Measurements from ENCODE around the gene SDSL. TPM values are rescaled to one million over a fixed set of nuclear protein-coding genes. Genes with fewer than 3 reads are reported as not detected.

SDSL gene
- total and polyA plus RNA-seq, 8 donors = 5.4 to 14.2 (median 9.6) TPM

- TF ChIP-seq CTCF (IDR thresholded peaks at IDR 0.05) = no peak
- H3K27ac ChIP-seq = no peak overlapping the region
- intact Hi-C loops (cut with DNase I) = no loop called here
- DNase-seq = no peak
- H3K9me3 ChIP-seq = no peaks in the 10 kb centered on the region
- no peak overlapping the region for H3K4me3 ChIP-seq
- H3K36me3 ChIP-seq = no peaks in the 10 kb centered on the region
- WGBS, 2 donors = 2% methylated on average over 43 to 53 of the region's 53 CpGs
- no peak for FAIRE-seq
- peaks cover 0 to 36% (median 17%) of the 10 kb centered on the region in 4 donors for H3K27me3 ChIP-seq
- H3K4me1 ChIP-seq = no peaks in the 10 kb centered on the region
- ATAC-seq = no peak
Measured at GRCh38 chr12:113470871-113471618, 48.9 kb downstream of the SDSL start.

GRCh38 chr12:113471619-113472171 lies 49.5 kb downstream of the SDSL start, which contains the start of gene LHX5:
Gene LHX5 (minus strand): TSS chr12:113471871. CDS start chr12:113471498, 373 bp downstream.
- no peak within 1 kb of the TSS for H3K4me3 ChIP-seq
- H3K27ac ChIP-seq = no peak within 1 kb of the TSS
- H3K4me1 ChIP-seq = no peaks in the 10 kb centered on the region
- no peaks in the 10 kb centered on the region for H3K36me3 ChIP-seq
- WGBS, 2 donors = 3% methylated on average over 40 to 43 of the region's 43 CpGs
- H3K27me3 ChIP-seq = peaks cover 0 to 30% (median 15%) of the 10 kb centered on the region in 4 donors
- no peak for DNase-seq
- TF ChIP-seq CTCF (IDR thresholded peaks at IDR 0.05) = no peak
- H3K9me3 ChIP-seq = no peaks in the 10 kb centered on the region
- FAIRE-seq = no peak
- ATAC-seq = no peak
- intact Hi-C loops (cut with DNase I) = no loop called here

GRCh38 chr12:113472191-113473121 lies 50.3 kb downstream of the SDSL start:
- intact Hi-C loops (cut with DNase I) = no loop called here

GRCh38 chr12:113473400-113473799 lies 51.2 kb downstream of the SDSL start:
- Histone ChIP-seq H3K27ac (no peak overlapping the region), H3K4me1 (no peaks in the 10 kb centered on the region), H3K27me3 (peaks cover 0 to 21% (median 7%) of the 10 kb centered on the region in 4 donors), H3K36me3 (no peaks in the 10 kb centered on the region), H3K9me3 (no peaks in the 10 kb centered on the region), H3K4me3 (no peak overlapping the region)
- WGBS, 2 donors = 33 to 46% methylated on average over 6 of the region's 6 CpGs
- intact Hi-C loops (cut with DNase I) = no loop called here
- ATAC-seq (no peak), DNase-seq (no peak), FAIRE-seq (no peak)
- no peak for TF ChIP-seq CTCF (IDR thresholded peaks at IDR 0.05)

More at GRCh38 chr12:113472191-113473121, 50.3 kb downstream of the SDSL start:
- Histone ChIP-seq H3K27me3 (peaks cover 0 to 25% (median 12%) of the 10 kb centered on the region in 4 donors), H3K4me3 (no peak overlapping the region), H3K36me3 (no peaks in the 10 kb centered on the region), H3K4me1 (no peaks in the 10 kb centered on the region), H3K27ac (no peak overlapping the region), H3K9me3 (no peaks in the 10 kb centered on the region)
- DNase-seq (no peak), FAIRE-seq (no peak), ATAC-seq (no peak)
- TF ChIP-seq CTCF (IDR thresholded peaks at IDR 0.05) = no peak
- 5 to 7% methylated on average over 51 of the region's 51 CpGs for WGBS, 2 donors
